CD4-positive, alpha-beta T cell treated with Interleukin-17A for 4 hours (primary cell): Measurements from ENCODE around the gene MTRF1L.

Source experiments
- DNase-seq: peaks from one replicate; pipeline ENCODE4 v3.0.0-alpha.2; 2020; ENCODE audit warnings: mixed read lengths

The MTRF1L gene

DNA sequence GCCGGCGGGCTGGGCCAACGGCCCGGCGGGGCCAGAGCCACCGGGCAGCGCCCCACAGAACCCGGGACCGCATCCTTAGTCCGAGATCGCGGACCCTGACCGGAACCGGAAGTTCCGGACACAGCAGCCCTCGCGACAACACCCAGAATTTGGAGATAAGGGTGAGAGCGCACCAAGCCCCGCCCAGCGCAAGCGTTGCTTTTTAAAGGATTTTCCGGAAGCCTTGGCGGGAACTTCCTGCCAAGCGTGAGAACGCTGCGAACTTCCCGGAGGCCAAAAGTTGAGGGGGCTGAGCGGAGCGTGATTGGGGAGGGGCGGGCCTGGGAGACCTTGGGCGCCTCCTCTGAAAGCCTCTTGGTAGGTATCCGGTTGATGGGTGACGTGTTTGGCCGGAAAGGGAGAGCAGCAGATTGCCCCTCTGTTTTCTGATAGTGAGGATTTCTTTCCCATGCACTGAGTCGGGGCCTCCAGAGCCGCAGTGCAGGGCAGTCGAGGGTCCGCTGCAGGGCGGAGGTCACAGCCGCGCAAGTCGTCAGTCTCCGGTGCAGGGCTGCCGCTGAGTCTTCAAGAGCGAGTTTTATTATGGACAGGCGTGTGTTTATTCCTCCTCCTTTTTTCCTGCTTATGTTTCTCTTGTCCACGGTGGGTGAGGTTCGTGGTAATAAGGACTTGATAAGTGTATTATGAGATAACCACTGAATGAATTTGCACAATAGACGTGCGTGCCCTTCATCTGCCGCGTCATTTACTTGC, at the start of gene MTRF1L:
TSS of gene MTRF1L (minus strand) at position 97 of the 753 bp plus-strand sequence. CDS start at position 73, 24 bp downstream.
- peak; percentile 88 for DNase-seq

DNA sequence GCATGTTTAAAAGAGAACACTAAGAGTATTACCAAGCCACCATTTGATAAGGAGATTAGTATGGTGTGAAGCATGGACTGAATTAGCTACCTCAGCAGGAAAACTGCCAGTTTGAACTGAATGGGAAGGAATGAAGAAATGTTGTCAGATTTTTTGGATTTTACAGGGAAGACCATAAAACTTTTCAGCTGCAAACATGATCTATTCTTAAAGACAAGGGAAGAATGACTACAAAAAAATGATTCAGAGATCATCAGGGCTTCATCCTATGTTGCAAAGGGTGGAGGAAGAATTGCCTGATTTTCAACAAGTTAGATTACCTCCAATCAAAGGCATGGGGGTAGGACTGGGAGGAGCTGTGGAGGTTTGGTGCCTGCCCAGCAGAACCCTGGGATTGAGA, 49.3 kb upstream of the MTRF1L start:
- DNase-seq: no peak

GRCh38 chr6:153048631-153049030, 46.1 kb upstream of the MTRF1L start:
- no peak for DNase-seq

- no peak for DNase-seq
Measured at GRCh38 chr6:153047386-153047785, 44.9 kb upstream of the MTRF1L start.

DNA sequence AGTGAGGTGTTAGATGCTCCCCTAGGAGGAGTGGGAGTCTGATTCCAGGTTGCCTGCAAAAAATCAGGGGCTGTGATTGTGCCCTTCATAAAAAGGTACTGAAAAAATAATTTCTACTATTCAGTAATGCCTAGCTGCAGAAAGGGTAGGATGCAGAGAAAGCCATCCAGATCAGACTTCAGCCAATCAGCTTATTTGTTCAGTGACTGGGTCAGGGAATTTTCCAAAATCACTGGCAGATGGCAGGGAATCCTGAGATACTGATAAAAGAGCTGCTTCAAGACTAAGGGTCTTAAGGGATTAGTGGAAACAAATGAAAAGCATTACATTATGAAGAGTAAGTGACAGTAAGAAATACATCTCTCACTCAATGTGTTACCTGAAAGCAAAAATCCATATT, 42.8 kb upstream of the MTRF1L start:
- no peak for DNase-seq

GRCh38 chr6:153044295-153044694, 41.8 kb upstream of the MTRF1L start:
- no peak for DNase-seq

DNA sequence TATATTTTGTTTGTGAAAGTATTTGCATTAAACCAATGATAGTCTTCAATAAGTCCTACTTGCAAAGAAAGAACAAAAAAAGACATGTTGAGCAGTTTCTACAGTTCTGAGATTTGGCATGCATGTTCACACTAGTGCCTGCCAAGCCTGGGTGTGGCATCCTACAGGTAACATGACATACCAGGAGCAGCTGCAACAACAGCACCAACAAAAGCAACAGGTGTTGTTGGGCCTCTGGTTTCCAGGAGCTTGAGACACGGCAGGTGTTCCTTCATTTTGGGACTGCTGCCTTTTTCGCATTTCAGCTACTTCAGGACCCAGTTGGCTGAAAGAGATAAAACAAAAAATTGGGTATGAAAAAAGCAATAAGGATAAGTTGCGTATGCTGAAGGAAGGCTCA, 41.2 kb upstream of the MTRF1L start:
- no peak for DNase-seq

DNA sequence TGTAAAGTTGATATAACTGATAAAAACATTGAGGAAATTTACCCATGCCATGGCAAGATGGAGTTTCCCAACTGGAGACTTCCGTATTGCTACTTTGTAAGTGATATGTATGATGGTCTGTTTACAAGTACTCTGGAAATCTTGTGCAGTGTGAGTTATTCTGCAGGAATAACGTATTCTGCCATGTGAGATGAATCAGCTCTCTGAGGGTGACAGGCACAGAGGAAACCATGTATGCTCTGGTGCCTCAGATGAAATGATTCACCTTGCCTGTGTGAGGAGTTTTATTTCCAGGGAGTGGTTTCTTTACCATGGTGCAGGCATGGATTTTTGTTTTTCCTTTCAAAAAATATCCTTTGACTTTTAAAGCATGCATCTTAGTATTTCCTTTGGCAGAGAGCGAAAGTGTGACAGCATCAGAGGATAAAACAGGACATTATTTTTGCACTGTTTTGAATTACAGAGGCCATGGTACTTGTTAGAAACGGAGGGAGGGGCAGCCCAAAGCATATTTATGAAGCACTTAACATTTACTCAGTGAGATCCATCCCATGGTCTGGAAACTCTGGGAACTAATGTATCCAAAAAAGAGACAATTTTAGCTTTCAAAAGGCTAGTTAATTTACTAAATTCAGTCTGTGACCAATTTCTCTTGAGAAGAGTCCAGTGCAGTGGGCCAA, 36.0 kb upstream of the MTRF1L start:
- no peak for DNase-seq

GRCh38 chr6:153034139-153034538, 31.6 kb upstream of the MTRF1L start:
- DNase-seq: no peak

DNA sequence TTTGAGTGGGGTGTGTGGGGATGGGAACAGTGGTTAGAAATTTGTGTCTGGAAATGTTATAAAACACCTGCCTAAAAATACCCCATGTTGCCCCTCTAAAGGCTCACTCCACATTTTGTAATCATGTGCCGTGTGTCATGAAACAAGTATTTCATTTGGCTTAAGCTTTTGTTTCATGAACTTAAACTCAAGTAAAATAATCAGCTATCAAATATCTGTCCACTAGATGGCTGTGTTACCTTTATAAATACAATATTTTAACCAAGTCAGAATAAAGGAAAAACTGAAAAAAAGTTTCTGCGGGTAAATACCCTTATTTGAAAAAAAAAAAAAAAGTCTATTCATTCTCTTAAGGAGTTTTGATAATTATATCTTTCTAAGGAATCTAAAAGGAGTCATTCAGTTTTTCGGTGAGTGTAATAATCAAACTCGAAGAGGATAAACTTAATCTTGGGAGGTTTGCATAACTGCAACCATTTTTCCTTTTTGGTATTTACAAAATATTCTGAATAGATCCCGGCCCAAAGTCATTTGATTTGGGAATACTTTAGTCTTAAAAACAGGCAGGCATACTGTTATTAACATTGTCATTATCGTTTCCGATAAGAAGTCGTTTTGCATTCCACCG, 29.9 kb upstream of the MTRF1L start:
- DNase-seq: no peak

- no peak for DNase-seq
Measured at GRCh38 chr6:153031335-153031955, 28.9 kb upstream of the MTRF1L start.

DNA sequence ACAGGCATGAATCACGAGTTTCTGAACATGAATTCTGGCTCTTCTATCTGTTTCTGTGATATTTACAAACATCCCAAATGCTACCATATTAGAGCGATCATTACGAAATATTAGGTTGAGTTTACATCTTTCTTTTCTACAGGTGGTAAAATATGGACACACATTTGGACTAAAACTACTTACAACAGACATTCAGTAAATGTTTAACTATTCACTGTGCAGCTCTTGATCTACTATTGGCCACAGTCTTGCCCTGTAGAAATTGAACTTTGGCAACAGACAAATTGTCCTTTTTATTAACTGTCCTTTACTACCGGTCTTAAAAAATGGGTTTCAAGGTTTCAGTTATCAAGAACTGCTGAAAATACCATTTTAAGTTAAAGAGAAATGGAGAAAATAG, 26.5 kb upstream of the MTRF1L start:
- DNase-seq: no peak

- no peak for DNase-seq
Measured at GRCh38 chr6:153028286-153028685, 25.8 kb upstream of the MTRF1L start.

DNA sequence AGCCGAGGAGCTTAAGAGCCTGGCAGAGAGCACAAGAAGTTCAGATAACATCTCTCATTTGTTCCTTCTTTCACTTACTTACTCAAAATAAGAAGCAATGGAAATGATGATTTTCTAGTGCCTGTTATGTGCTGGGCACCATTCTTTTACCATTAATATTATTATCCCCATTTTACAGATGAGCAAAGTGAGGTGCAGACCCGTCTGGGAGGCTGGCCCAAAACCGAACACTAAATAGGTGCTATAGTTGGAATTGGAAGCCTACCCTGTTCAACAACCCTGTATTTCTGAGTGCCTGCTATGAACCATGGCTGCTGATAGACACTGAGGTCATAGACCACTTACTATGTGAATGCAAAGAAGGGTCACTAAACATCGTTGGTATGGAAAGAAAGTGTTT, 25.0 kb upstream of the MTRF1L start:
- no peak for DNase-seq

DNA sequence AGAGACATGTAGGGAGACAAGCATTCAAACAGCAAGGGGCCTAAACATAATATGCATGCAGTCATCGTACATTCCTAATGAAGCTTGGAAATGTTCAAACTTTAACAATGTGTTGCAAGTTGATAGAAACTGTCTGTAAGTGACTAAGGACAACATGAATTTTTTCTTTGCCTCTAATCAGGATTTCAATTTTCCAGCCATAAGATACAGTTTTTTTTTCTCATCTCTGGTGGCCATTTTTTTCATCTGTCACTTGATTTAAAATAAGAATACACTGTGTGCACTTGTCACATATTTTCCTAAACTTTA, 22.2 kb upstream of the MTRF1L start:
- no peak for DNase-seq

DNA sequence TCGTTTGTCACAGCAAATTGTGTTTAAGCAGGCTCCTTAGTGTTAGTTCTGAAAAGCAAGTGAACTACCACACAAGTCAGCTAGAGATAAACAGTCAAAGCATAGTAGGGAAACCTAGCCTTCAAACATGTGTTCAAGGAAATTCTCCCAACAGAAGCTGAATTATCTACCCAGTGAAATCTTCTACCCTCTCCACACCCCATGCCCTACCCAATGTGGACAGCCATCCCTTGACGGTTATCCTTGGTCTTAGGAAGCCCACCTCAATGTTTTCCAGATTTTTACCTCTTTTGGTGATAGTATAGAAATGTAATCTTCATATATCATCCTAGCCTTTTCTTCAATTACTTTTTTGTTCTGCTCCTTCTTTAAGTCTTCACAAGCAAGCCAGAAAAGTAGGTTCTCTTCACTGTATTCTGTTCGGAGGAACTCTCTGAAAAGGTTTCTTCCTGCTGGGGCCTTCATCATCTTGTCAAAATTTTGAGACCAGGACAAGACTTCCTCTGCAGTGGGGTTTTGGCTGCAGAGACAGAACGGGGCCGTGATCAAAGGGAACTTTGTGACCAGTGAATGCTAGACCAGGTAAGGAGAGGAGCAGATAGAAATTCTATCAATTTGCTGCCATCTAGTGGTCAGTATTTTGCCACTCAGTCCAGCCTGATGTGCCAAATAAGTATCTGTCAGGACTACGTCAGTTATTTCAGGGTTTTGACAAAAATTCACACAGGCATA, 21.6 kb upstream of the MTRF1L start:
- DNase-seq: peak; percentile 50

- DNase-seq: no peak
Measured at GRCh38 chr6:153018355-153018754, 15.8 kb upstream of the MTRF1L start.

- DNase-seq: no peak
Measured at GRCh38 chr6:153016846-153017245, 14.3 kb upstream of the MTRF1L start.

DNA sequence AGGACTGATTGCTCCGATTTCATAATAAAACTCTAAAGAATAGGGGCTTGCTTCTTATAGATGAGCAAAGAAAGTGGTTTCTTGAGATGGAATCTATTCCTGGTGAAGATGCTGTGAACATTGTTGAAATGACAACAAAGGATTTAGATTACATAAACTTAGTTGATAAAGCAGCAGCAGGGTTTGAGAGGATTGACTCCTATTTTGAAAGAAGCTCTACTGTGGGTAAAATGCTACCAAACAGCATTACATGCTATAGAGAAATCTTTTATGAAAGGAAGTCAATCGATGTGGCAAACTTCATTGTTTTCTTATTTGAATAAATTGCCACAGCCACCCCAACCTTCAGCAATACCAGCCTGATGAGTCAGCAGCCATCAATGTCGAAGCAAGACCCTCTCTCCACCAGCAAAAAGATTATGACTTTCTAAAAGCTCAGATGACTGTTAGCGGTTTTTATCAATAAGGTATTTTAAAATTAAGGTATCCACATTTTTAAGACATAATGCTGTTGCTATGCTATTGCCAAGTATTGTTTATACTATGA, 12.7 kb upstream of the MTRF1L start:
- DNase-seq: no peak

GRCh38 chr6:153013438-153013837, 10.9 kb upstream of the MTRF1L start:
- DNase-seq: no peak

GRCh38 chr6:153012856-153013255, 10.3 kb upstream of the MTRF1L start:
- no peak for DNase-seq

DNA sequence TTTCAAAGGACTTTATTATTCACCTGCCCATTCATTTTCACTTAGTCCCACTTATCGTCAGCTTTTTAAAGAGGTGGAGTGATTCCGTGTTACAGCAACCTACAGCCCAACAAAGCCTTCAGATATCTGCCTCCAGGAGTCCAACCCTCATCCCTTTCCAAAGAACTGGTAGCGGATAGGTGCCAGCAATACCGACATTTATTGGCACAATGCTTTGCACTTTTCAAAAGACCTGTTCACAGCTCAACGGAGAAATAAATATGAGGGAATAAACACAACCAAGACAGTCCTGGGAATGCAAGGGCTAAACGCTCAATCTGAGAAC, 819 bp upstream of the MTRF1L start:
- no peak for DNase-seq
